Parathyroid adenoma (tissue), 2 donors: ENCODE results near the gene USB1.

Experiments used
- H2AFZ ChIP-seq: fragments of 300-600 bp; sonication (generic); one replicate; pipeline ENCODE4 v1.7.0; 2017; ENCODE audit warnings: antibody characterized with exemption, mild to moderate bottlenecking
- H3K27ac ChIP-seq: fragments of 300-600 bp; sonication (generic); one replicate; pipeline ENCODE4 v1.7.0; 2017
- H3K27me3 ChIP-seq: fragments of 300-600 bp; sonication (generic); one replicate; pipeline ENCODE4 v1.7.0; 2017; ENCODE audit warnings: low read length; ENCODE audit not compliant: control insufficient read depth, insufficient read depth
- H3K36me3 ChIP-seq: fragments of 300-600 bp; sonication (generic); one replicate; pipeline ENCODE4 v1.7.0; 2017; ENCODE audit warnings: low read length; ENCODE audit not compliant: control insufficient read depth, insufficient read depth
- H3K4me1 ChIP-seq: fragments of 300-600 bp; sonication (generic); one replicate; pipeline ENCODE4 v1.7.0; 2017; ENCODE audit warnings: control low read depth
- H3K4me2 ChIP-seq: fragments of 300-600 bp; sonication (generic); one replicate; pipeline ENCODE4 v1.7.0; 2017; ENCODE audit warnings: low read length
- H3K4me3 ChIP-seq: fragments of 300-600 bp; sonication (generic); one replicate; pipeline ENCODE4 v1.7.0; 2017; ENCODE audit warnings: low read depth, low read length
- H3K79me2 ChIP-seq: fragments of 300-600 bp; sonication (generic); one replicate; pipeline ENCODE4 v1.7.0; 2017; ENCODE audit warnings: control low read depth
- H3K9ac ChIP-seq: fragments of 300-600 bp; sonication (generic); one replicate; pipeline ENCODE4 v1.7.0; 2017; ENCODE audit warnings: mild to moderate bottlenecking
- H3K9me3 ChIP-seq: fragments of 300-600 bp; sonication (generic); one replicate; pipeline ENCODE4 v1.7.0; 2017; ENCODE audit warnings: low read length; ENCODE audit not compliant: control insufficient read depth
- TF ChIP-seq, protein P1 (sequence below): fragments of 300-600 bp; sonication (generic); IDR thresholded peaks from one replicate; pipeline ENCODE4 v1.7.0; 2017; ENCODE audit warnings: antibody characterized with exemption, mild to moderate bottlenecking
- donor health status: primary hyperparathyroidism.

Gene USB1

DNA sequence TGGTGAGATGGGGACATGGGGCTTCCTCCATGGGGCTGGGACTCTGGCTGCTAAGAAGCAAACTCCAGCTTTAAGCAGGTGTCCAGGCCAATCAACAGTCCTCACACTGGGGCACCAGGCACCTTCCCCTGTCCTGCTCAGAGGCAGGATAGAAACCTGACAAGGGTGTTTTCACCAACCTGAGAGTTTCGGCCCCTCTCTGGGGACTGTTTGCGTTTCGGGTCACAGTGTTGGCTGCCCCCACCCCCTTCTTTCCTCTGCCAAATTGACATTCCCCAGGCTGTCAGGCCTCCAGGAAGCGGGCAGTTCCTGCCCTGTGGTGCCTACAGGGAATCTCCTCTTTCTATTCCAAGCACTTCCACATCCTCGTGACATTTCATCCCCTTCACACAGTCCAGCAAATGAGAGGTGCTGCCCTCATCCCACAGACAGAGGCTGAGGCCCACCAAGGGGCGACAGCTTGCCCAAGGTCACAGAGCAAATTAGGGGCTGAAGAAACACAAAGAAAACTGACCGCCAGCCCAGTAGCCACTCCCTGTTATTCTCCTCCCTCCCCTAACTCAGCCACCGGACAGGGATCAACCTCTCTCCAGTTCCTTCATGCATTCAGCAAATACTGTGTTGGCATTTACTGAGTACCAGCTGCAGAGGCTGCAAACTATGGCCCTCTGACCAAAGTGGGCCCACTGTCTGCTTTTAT, 62.3 kb downstream of the USB1 start:
- Histone ChIP-seq H3K9me3 (no peaks in the 10 kb centered on the region), H3K27ac (peak overlapping the region; percentile 2), H3K4me1 (no peaks in the 10 kb centered on the region), H3K4me2 (no peak overlapping the region), H3K4me3 (no peak overlapping the region), H3K9ac (no peak overlapping the region), H2AFZ (peak overlapping the region; percentile 86), H3K27me3 (no peaks in the 10 kb centered on the region), H3K36me3 (no peaks in the 10 kb centered on the region), H3K79me2 (no peaks in the 10 kb centered on the region)
- TF ChIP-seq, protein P1, sequence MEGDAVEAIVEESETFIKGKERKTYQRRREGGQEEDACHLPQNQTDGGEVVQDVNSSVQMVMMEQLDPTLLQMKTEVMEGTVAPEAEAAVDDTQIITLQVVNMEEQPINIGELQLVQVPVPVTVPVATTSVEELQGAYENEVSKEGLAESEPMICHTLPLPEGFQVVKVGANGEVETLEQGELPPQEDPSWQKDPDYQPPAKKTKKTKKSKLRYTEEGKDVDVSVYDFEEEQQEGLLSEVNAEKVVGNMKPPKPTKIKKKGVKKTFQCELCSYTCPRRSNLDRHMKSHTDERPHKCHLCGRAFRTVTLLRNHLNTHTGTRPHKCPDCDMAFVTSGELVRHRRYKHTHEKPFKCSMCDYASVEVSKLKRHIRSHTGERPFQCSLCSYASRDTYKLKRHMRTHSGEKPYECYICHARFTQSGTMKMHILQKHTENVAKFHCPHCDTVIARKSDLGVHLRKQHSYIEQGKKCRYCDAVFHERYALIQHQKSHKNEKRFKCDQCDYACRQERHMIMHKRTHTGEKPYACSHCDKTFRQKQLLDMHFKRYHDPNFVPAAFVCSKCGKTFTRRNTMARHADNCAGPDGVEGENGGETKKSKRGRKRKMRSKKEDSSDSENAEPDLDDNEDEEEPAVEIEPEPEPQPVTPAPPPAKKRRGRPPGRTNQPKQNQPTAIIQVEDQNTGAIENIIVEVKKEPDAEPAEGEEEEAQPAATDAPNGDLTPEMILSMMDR: no peak

DNA sequence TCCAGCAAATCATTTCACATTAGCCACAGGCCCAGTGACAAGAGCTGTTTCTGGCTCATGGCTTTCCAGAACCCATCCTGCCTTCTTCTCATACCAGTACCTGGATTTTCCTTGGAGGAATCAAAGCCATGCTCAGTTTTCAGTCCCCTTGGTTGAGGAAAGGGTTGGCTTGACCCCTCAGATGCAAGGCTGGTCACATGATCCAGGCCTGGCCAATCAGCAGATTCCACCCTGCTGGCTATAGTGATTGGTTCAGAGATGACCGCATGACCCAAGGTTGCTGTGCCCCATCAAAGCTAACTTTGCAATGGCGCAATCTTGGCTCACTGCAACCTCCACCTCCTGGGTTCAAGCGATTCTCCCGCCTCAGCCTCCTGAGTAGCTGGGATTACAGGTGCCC, 69.4 kb downstream of the USB1 start:
- H3K9me3 ChIP-seq: no peaks in the 10 kb centered on the region
- H3K9ac ChIP-seq: no peak overlapping the region
- no peak overlapping the region for H3K4me3 ChIP-seq
- H2AFZ ChIP-seq: no peak overlapping the region
- no peaks in the 10 kb centered on the region for H3K79me2 ChIP-seq
- H3K36me3 ChIP-seq: no peaks in the 10 kb centered on the region
- no peak overlapping the region for H3K27ac ChIP-seq
- TF ChIP-seq, protein P1: no peak
- H3K4me2 ChIP-seq: no peak overlapping the region
- no peaks in the 10 kb centered on the region for H3K27me3 ChIP-seq
- no peaks in the 10 kb centered on the region for H3K4me1 ChIP-seq
